GM21381 (cell line): ENCODE results near the gene SNX6.
A peak's percentile ranks its signal among the peaks of the same experiment; 100 is the strongest.
"Not testable (repeated sequence)": the region's sequence is repeated elsewhere in the genome, so short reads cannot be mapped to it uniquely, and the experiment has no call there.

Experiments used
- ATAC-seq: cut with Tn5 transposase; IDR thresholded peaks from one replicate; pipeline ENCODE4 v1.9.1; 2021; ENCODE audit warnings: mild to moderate bottlenecking, moderate library complexity; ENCODE audit not compliant: unreplicated experiment

SNX6 gene

GRCh38 chr14:34629657-34630529 lies at the start of gene SNX6:
Gene SNX6, minus strand, starts transcription at chr14:34630148. Its CDS starts 32 bp downstream, at chr14:34630116.
- peak; percentile 94 for ATAC-seq

GRCh38 chr14:34678735-34679134 lies 48.8 kb upstream of the SNX6 start:
- no peak for ATAC-seq

GRCh38 chr14:34678306-34678705 lies 48.4 kb upstream of the SNX6 start:
- no peak for ATAC-seq

- ATAC-seq = no peak
Observed at GRCh38 chr14:34676516-34677211, 46.7 kb upstream of the SNX6 start.

- no peak for ATAC-seq
Observed at GRCh38 chr14:34673702-34674101, 43.8 kb upstream of the SNX6 start.

GRCh38 chr14:34671716-34672115 lies 41.8 kb upstream of the SNX6 start:
- ATAC-seq = no peak

- ATAC-seq = no peak
Observed at GRCh38 chr14:34668111-34668510, 38.2 kb upstream of the SNX6 start.

GRCh38 chr14:34667007-34667406 lies 37.1 kb upstream of the SNX6 start:
- ATAC-seq = no peak

- no peak for ATAC-seq
Observed at GRCh38 chr14:34665785-34666435, 36.0 kb upstream of the SNX6 start.

GRCh38 chr14:34662561-34663088 lies 32.7 kb upstream of the SNX6 start:
- no peak for ATAC-seq

GRCh38 chr14:34660796-34661195 lies 30.8 kb upstream of the SNX6 start:
- no peak for ATAC-seq

GRCh38 chr14:34655959-34656358 lies 26.0 kb upstream of the SNX6 start:
- no peak for ATAC-seq

- not testable (repeated sequence) for ATAC-seq
Observed at GRCh38 chr14:34653073-34653472, 23.1 kb upstream of the SNX6 start.

- not testable (repeated sequence) for ATAC-seq
Observed at GRCh38 chr14:34652348-34652747, 22.4 kb upstream of the SNX6 start.

GRCh38 chr14:34650786-34651584 lies 21.0 kb upstream of the SNX6 start:
- no peak for ATAC-seq

GRCh38 chr14:34650006-34650405 lies 20.1 kb upstream of the SNX6 start:
- not testable (repeated sequence) for ATAC-seq

- ATAC-seq = no peak
Observed at GRCh38 chr14:34649344-34649743, 19.4 kb upstream of the SNX6 start.

GRCh38 chr14:34646570-34647255 lies 16.8 kb upstream of the SNX6 start:
- no peak for ATAC-seq

- no peak for ATAC-seq
Observed at GRCh38 chr14:34643361-34643760, 13.4 kb upstream of the SNX6 start.

GRCh38 chr14:34642595-34642994 lies 12.6 kb upstream of the SNX6 start:
- ATAC-seq = no peak
